ENCODE data around the gene NUDCD3.

The NUDCD3 gene

GRCh38 chr7:44447874-44448425, 42.5 kb downstream of the NUDCD3 start:
- Histone ChIP-seq H3K27me3 (ENCODE audit: control insufficient read depth in 1 of 2, insufficient read depth in 2 of 2, low read length in 2 of 2) (no peaks in the 10 kb centered on the region), H3K36me3 (ENCODE audit: control insufficient read depth in 2 of 2, insufficient read depth in 2 of 2, low read length in 2 of 2) (peaks cover 0 to 4% of the 10 kb centered on the region in 2 donors), H3K4me1 (ENCODE audit: control insufficient read depth, insufficient read depth, low read length) (peaks cover 23% of the 10 kb centered on the region), H3K4me3 (ENCODE audit: low read length in 2 of 2) (no peak overlapping the region), H3K27ac (ENCODE audit: low read length) (no peak overlapping the region), H3K9me3 (ENCODE audit: control insufficient read depth in 2 of 2, low read length in 2 of 2) (no peaks in the 10 kb centered on the region), H3K9ac (ENCODE audit: low read length in 2 of 2) (no peak overlapping the region)

GRCh38 chr7:44445986-44446671, 44.3 kb downstream of the NUDCD3 start:
- H3K4me1 ChIP-seq (ENCODE audit: control insufficient read depth, insufficient read depth, low read length): peaks cover 23% of the 10 kb centered on the region
- H3K9ac ChIP-seq (ENCODE audit: low read length in 2 of 2): no peak overlapping the region
- no peak overlapping the region for H3K4me3 ChIP-seq (ENCODE audit: low read length in 2 of 2)
- H3K27me3 ChIP-seq (ENCODE audit: control insufficient read depth in 1 of 2, insufficient read depth in 2 of 2, low read length in 2 of 2): no peaks in the 10 kb centered on the region
- no peak overlapping the region for H3K27ac ChIP-seq (ENCODE audit: low read length)
- H3K36me3 ChIP-seq (ENCODE audit: control insufficient read depth in 2 of 2, insufficient read depth in 2 of 2, low read length in 2 of 2): peaks cover 0 to 2% of the 10 kb centered on the region in 2 donors
- no peaks in the 10 kb centered on the region for H3K9me3 ChIP-seq (ENCODE audit: control insufficient read depth in 2 of 2, low read length in 2 of 2)

GRCh38 chr7:44441079-44441478, 49.4 kb downstream of the NUDCD3 start:
- Histone ChIP-seq H3K4me3 (ENCODE audit: low read length in 2 of 2) (no peak overlapping the region), H3K9me3 (ENCODE audit: control insufficient read depth in 2 of 2, low read length in 2 of 2) (no peaks in the 10 kb centered on the region), H3K9ac (ENCODE audit: low read length in 2 of 2) (no peak overlapping the region), H3K27me3 (ENCODE audit: control insufficient read depth in 1 of 2, insufficient read depth in 2 of 2, low read length in 2 of 2) (no peaks in the 10 kb centered on the region), H3K4me1 (ENCODE audit: control insufficient read depth, insufficient read depth, low read length) (peaks cover 7% of the 10 kb centered on the region), H3K36me3 (ENCODE audit: control insufficient read depth in 2 of 2, insufficient read depth in 2 of 2, low read length in 2 of 2) (peaks cover 0 to 2% of the 10 kb centered on the region in 2 donors), H3K27ac (ENCODE audit: low read length) (no peak overlapping the region)

GRCh38 chr7:44440577-44441078, 49.8 kb downstream of the NUDCD3 start:
- H3K9ac ChIP-seq (ENCODE audit: low read length in 2 of 2): no peak overlapping the region
- H3K27me3 ChIP-seq (ENCODE audit: control insufficient read depth in 1 of 2, insufficient read depth in 2 of 2, low read length in 2 of 2): no peaks in the 10 kb centered on the region
- H3K4me3 ChIP-seq (ENCODE audit: low read length in 2 of 2): no peak overlapping the region
- H3K9me3 ChIP-seq (ENCODE audit: control insufficient read depth in 2 of 2, low read length in 2 of 2): no peaks in the 10 kb centered on the region
- no peaks in the 10 kb centered on the region for H3K36me3 ChIP-seq (ENCODE audit: control insufficient read depth in 2 of 2, insufficient read depth in 2 of 2, low read length in 2 of 2)
- H3K4me1 ChIP-seq (ENCODE audit: control insufficient read depth, insufficient read depth, low read length): peaks cover 3% of the 10 kb centered on the region
- no peak overlapping the region for H3K27ac ChIP-seq (ENCODE audit: low read length)

GRCh38 chr7:44439926-44440325, 50.5 kb downstream of the NUDCD3 start:
- Histone ChIP-seq H3K4me3 (ENCODE audit: low read length in 2 of 2) (no peak overlapping the region), H3K4me1 (ENCODE audit: control insufficient read depth, insufficient read depth, low read length) (no peaks in the 10 kb centered on the region), H3K27ac (ENCODE audit: low read length) (no peak overlapping the region), H3K36me3 (ENCODE audit: control insufficient read depth in 2 of 2, insufficient read depth in 2 of 2, low read length in 2 of 2) (no peaks in the 10 kb centered on the region), H3K27me3 (ENCODE audit: control insufficient read depth in 1 of 2, insufficient read depth in 2 of 2, low read length in 2 of 2) (no peaks in the 10 kb centered on the region), H3K9ac (ENCODE audit: low read length in 2 of 2) (no peak overlapping the region), H3K9me3 (ENCODE audit: control insufficient read depth in 2 of 2, low read length in 2 of 2) (no peaks in the 10 kb centered on the region)

- Histone ChIP-seq H3K27ac (ENCODE audit: low read length) (no peak overlapping the region), H3K4me3 (ENCODE audit: low read length in 2 of 2) (no peak overlapping the region)
These were observed 51.6 kb downstream of the NUDCD3 start for GRCh38 chr7:44438816-44439215.

GRCh38 chr7:44434201-44434600, 56.3 kb downstream of the NUDCD3 start:
- no peaks in the 10 kb centered on the region for H3K9me3 ChIP-seq (ENCODE audit: control insufficient read depth in 2 of 2, low read length in 2 of 2)
- peaks cover 4% of the 10 kb centered on the region in 2 donors for H3K36me3 ChIP-seq (ENCODE audit: control insufficient read depth in 2 of 2, insufficient read depth in 2 of 2, low read length in 2 of 2)
- no peak overlapping the region for H3K9ac ChIP-seq (ENCODE audit: low read length in 2 of 2)
- H3K4me1 ChIP-seq (ENCODE audit: control insufficient read depth, insufficient read depth, low read length): peaks cover 3% of the 10 kb centered on the region
- no peak overlapping the region for H3K4me3 ChIP-seq (ENCODE audit: low read length in 2 of 2)
- H3K27me3 ChIP-seq (ENCODE audit: control insufficient read depth in 1 of 2, insufficient read depth in 2 of 2, low read length in 2 of 2): no peaks in the 10 kb centered on the region
- H3K27ac ChIP-seq (ENCODE audit: low read length): no peak overlapping the region

More at GRCh38 chr7:44438816-44439215, 51.6 kb downstream of the NUDCD3 start:
- H3K9ac ChIP-seq (ENCODE audit: low read length in 2 of 2): no peak overlapping the region
- no peaks in the 10 kb centered on the region for H3K36me3 ChIP-seq (ENCODE audit: control insufficient read depth in 2 of 2, insufficient read depth in 2 of 2, low read length in 2 of 2)
- H3K27me3 ChIP-seq (ENCODE audit: control insufficient read depth in 1 of 2, insufficient read depth in 2 of 2, low read length in 2 of 2): no peaks in the 10 kb centered on the region
- peaks cover 3% of the 10 kb centered on the region for H3K4me1 ChIP-seq (ENCODE audit: control insufficient read depth, insufficient read depth, low read length)
- no peaks in the 10 kb centered on the region for H3K9me3 ChIP-seq (ENCODE audit: control insufficient read depth in 2 of 2, low read length in 2 of 2)

GRCh38 chr7:44433255-44434022, 57.0 kb downstream of the NUDCD3 start:
- Histone ChIP-seq H3K4me1 (ENCODE audit: control insufficient read depth, insufficient read depth, low read length) (peaks cover 3% of the 10 kb centered on the region), H3K27me3 (ENCODE audit: control insufficient read depth in 1 of 2, insufficient read depth in 2 of 2, low read length in 2 of 2) (no peaks in the 10 kb centered on the region), H3K9ac (ENCODE audit: low read length in 2 of 2) (no peak overlapping the region), H3K36me3 (ENCODE audit: control insufficient read depth in 2 of 2, insufficient read depth in 2 of 2, low read length in 2 of 2) (peaks cover 4% of the 10 kb centered on the region in 2 donors), H3K9me3 (ENCODE audit: control insufficient read depth in 2 of 2, low read length in 2 of 2) (no peaks in the 10 kb centered on the region), H3K27ac (ENCODE audit: low read length) (no peak overlapping the region), H3K4me3 (ENCODE audit: low read length in 2 of 2) (no peak overlapping the region)

- Histone ChIP-seq H3K4me3 (ENCODE audit: low read length in 2 of 2) (no peak overlapping the region), H3K27ac (ENCODE audit: low read length) (no peak overlapping the region), H3K36me3 (ENCODE audit: control insufficient read depth in 2 of 2, insufficient read depth in 2 of 2, low read length in 2 of 2) (peaks cover 4 to 6% of the 10 kb centered on the region in 2 donors), H3K9ac (ENCODE audit: low read length in 2 of 2) (no peak overlapping the region), H3K4me1 (ENCODE audit: control insufficient read depth, insufficient read depth, low read length) (peaks cover 3% of the 10 kb centered on the region), H3K9me3 (ENCODE audit: control insufficient read depth in 2 of 2, low read length in 2 of 2) (no peaks in the 10 kb centered on the region), H3K27me3 (ENCODE audit: control insufficient read depth in 1 of 2, insufficient read depth in 2 of 2, low read length in 2 of 2) (no peaks in the 10 kb centered on the region)
These were observed 58.0 kb downstream of the NUDCD3 start for GRCh38 chr7:44432381-44432977.

GRCh38 chr7:44431091-44431608, 59.3 kb downstream of the NUDCD3 start:
- H3K4me1 ChIP-seq (ENCODE audit: control insufficient read depth, insufficient read depth, low read length): peaks cover 3% of the 10 kb centered on the region
- peaks cover 10 to 12% of the 10 kb centered on the region in 2 donors for H3K36me3 ChIP-seq (ENCODE audit: control insufficient read depth in 2 of 2, insufficient read depth in 2 of 2, low read length in 2 of 2)
- H3K4me3 ChIP-seq (ENCODE audit: low read length in 2 of 2): no peak overlapping the region
- H3K9ac ChIP-seq (ENCODE audit: low read length in 2 of 2): no peak overlapping the region
- no peak overlapping the region for H3K27ac ChIP-seq (ENCODE audit: low read length)
- H3K9me3 ChIP-seq (ENCODE audit: control insufficient read depth in 2 of 2, low read length in 2 of 2): no peaks in the 10 kb centered on the region
- H3K27me3 ChIP-seq (ENCODE audit: control insufficient read depth in 1 of 2, insufficient read depth in 2 of 2, low read length in 2 of 2): no peaks in the 10 kb centered on the region

All from stomach smooth muscle (tissue), 2 donors.